GDM1 (cell line): ENCODE results near the gene INSIG2.

Experiments used
- DNase-seq: peaks from one replicate; lab custom pipeline; 2025; lab: John Stamatoyannopoulos, UW

Gene INSIG2

GRCh38 chr2:118130385-118130784 lies 42.1 kb downstream of the INSIG2 start:
- no peak for DNase-seq

- DNase-seq: no peak
Measured at GRCh38 chr2:118131771-118132170, 43.5 kb downstream of the INSIG2 start.

GRCh38 chr2:118133916-118134315 lies 45.6 kb downstream of the INSIG2 start:
- no peak for DNase-seq

GRCh38 chr2:118134650-118135049 lies 46.4 kb downstream of the INSIG2 start:
- no peak for DNase-seq

GRCh38 chr2:118145207-118145606 lies 56.9 kb downstream of the INSIG2 start:
- no peak for DNase-seq

GRCh38 chr2:118145806-118146205 lies 57.5 kb downstream of the INSIG2 start:
- DNase-seq: no peak

GRCh38 chr2:118146315-118147283 lies 58.3 kb downstream of the INSIG2 start:
- no peak for DNase-seq

- no peak for DNase-seq
Measured at GRCh38 chr2:118148133-118148532, 59.9 kb downstream of the INSIG2 start.

GRCh38 chr2:118148809-118149208 lies 60.5 kb downstream of the INSIG2 start:
- DNase-seq: no peak

- DNase-seq: no peak
Measured at GRCh38 chr2:118150294-118150693, 62.0 kb downstream of the INSIG2 start.

GRCh38 chr2:118151831-118152230 lies 63.6 kb downstream of the INSIG2 start:
- DNase-seq: no peak

- DNase-seq: no peak
Measured at GRCh38 chr2:118153433-118153832, 65.2 kb downstream of the INSIG2 start.

GRCh38 chr2:118154176-118154575 lies 65.9 kb downstream of the INSIG2 start:
- no peak for DNase-seq
